GM19193 (cell line): ENCODE data around the gene RPA3.

Source experiments
- POLR2A ChIP-seq: IDR thresholded peaks from 4 replicates; pipeline ENCODE4 v1.6.1; 2011; ENCODE audit not compliant: insufficient read depth, insufficient read length; ENCODE audit errors: extremely low read depth

RPA3 gene

DNA sequence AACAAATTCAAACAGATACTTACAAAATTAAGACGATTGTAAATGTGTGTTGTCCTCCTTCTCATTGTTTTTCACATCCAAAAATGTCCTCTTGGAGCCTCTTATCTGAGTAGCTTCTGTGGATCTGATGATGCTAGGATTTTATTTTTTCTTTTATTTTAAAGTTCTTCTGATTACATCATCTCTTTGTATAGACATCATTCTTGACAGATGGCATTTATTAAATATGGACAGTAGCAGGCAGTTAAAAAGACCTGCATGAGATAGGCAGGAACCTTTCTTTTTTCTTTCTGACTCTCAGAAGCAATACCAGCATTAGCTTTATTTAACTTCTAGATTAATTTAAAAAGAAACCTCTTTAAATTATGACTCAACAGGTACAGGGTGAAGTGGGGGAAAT is at the start of gene RPA3:
RPA3 (minus strand) TSS at position 116 of the 400 bp plus-strand sequence. CDS start 78,189 bp downstream, outside the sequence.
- TF ChIP-seq POLR2A = no peak

DNA sequence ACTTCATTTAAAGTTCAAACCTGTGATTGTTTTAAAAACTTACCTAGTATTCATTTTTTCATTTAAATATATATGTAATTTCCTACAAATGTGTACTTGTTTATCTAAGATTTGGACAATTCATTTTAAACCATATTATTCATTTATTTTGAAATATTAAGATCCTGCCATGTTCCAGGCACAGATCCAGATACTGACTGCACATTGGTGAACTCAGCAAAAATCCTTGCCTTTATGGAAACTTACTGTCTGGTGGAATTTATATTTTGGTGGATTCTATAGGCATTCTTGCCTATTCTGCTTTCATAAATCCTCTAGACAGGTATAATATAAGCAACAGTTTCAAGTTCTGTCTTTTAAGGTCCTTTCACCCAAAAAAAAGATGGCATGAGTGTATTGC is 48.3 kb upstream of the RPA3 start:
- no peak for TF ChIP-seq POLR2A

DNA sequence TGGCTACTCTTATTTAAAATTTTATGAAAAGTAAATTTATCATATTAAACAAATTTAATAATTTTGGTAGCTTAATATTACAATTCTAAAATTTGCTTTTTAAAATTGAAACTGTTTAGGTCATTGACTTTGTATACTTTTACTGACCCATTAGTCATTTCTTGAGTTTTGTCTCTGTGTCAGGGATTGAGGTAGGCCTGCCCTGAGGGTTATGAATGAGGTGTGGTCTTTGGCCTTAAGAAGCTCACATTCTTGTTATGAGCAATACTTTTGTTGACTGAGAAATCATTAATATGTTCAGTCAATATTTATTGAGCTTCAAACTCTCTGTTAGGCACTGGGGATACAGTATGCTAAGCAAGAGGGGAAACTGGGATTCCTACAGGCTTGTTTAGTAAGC is 47.0 kb upstream of the RPA3 start:
- TF ChIP-seq POLR2A = no peak

DNA sequence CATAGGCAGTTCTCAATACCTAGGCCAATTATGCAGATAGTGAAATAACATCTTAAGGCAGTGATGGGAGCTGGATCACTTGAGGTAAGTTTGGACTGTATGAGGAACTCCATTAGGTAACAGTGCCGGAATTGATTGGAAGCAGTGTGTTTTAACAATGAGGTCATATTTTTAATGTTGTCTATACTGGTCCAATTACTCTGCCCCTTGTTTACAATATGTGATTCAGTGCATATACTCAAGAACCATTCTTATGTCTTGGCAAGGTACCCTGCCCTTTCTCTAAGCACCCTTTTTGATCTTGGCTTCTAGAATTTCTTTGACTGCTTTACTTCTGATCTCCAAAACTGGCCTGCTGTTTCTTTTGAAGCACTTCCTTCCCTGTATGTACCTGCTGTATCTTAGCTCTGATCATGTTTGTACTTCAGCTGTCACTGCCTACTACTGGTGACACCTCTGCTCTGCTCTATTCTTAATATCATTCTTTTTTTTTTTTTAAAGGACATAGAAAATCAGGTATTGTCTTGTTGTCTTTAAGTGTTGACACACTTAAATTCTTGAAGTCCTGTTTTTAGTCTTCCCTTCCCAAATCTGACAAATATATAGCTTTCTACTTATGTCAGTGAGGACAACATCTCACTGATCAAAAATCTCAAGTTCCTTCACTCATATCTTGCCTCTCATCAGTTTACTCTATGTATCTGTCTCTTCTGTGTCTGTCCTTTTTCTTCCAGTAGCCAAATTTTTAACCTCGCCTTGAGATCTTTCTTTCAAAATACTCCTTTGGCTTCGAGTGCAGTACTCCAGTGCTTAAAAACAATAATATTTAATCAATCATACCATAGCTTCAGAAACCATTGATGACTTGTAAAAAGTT is 46.4 kb upstream of the RPA3 start:
- TF ChIP-seq POLR2A = no peak

DNA sequence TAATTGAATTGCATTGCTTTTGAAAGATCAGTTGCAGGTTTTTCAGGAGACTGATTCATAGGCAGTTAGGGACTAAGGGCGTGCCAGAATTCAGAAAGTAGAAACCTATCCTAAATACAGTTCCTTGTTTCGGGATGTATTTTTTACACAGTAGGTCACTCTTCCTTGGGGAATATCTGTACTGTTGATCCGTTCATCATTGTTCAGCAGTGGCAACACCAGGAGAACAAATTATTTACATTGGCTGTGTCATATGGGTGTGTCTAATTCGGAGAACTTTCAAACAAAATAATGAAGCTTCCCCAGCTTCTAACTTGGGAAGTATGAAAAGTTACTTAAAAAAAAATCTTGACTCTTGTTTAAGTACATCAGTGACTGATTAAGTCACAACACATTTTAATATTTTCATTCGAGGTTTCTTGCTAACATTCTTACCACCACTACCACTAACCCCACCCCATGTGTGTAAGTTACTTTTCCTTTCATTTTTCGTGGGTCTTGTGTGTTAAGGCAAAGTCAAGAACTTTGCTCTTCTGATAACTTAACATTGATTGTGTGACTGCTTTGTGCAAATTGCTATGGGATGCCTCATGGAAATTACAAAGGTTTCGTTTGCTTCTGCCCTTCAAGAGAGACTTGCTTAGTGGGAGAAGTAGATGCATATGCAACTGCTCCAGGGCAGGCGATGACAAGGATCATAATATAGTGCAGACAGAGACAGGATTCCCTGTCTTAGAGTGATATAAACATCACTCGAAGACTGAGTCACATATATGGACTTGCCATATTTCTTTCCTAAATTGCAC is 43.8 kb upstream of the RPA3 start:
- no peak for TF ChIP-seq POLR2A

DNA sequence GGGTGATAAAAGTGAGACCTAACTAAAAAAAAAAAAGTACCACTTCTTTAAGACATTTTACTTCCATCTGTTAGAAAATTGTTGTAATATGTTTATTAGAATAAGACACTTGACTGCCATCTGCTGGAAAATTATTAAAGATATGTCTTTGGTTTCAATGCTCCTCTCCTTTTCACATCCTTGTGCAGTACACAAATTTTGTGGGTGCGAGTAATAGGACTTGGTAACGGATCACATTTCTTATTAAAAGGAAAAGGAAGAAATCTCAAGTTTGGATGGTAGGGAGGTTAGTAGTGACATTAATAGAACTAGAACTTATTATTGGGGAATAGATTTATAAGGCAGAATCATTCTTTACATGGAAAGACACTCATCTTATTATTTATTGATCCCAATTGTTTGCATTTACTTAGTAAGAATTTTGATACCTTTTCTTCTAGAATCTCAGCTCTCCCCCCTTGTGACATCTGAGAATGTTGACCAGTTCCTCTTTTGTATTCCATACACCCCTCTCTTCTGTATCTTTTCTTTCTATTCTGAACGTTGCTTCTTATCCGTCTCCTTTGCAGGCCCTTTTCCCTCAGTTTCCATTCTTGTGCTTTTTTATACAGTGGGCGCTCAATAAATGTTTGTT is 43.0 kb upstream of the RPA3 start:
- TF ChIP-seq POLR2A = no peak

DNA sequence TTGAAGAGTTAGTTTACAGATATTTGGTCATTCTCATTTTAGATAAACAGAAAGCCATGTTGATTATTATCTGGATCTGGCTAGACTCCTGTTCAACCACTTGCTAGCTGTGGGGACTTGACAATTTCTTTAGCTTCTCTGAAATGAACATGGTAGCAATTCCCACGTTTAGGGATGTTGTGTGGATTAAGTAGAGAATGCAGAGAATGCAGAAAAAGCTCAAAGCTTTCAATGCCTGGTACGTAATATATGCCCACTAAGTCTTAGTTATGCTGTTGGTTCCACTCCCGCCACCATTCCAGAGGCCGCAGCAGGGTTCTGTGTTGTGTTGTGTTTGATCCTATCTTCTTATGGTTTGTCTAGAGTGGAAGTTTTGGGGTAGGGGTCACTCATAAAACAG is 39.2 kb upstream of the RPA3 start:
- no peak for TF ChIP-seq POLR2A

DNA sequence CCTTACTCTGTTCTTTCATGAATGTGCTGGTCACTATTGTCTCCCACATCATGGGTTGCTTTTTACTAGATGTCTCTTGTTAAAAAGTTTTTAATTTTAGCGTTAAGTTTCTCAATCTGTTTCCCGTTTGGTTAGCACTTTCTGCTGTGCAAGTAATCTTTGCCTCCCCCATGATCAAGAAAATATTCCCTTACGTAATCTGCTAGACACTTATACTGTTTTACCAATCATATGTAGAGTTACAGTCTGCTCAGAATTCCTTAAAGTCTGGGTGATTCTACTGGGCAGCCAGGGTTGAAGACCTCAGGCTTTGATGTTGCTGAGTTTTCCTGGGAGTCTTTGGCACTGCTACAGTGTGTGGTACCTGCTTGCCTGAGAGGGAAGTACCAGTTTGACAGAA is 38.2 kb upstream of the RPA3 start:
- no peak for TF ChIP-seq POLR2A

DNA sequence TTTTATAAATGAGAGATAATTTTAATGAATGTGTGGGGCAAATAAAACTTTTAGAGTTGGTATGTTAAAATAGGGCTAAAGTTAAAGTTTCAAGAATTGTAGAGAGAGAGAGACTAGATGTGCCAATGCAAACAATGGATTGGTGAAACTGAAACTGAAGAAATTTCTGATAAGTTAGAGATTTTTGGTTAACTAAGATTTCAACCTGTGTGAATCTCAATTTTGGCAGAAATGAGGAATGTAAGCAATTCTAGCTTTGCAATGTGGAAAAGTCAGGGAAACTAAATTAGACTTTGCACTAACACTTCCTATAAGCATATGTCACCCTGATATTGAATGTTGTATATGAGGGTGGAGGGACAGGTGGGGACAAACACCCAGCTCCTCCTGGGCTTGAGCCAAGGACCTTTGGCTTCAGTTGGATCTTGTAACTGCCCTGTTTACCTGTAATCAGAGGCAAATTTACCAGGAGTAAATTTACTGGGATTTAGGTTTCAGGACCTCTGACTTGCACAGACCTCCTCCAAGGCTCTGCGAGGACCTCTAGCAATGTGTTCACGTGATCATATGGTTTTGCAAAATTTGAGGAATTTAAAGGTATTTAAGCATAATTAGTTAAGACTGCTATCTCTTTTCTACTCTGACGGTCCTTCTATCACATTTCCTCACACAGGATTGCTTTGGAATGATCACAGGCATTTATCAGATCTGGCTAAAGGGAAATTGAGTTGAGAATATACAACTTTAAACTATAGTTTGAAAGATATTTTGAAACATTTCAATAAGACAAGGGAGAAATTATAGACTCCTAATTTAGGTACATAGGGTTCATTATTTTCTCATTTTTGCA is 33.1 kb upstream of the RPA3 start:
- no peak for TF ChIP-seq POLR2A

DNA sequence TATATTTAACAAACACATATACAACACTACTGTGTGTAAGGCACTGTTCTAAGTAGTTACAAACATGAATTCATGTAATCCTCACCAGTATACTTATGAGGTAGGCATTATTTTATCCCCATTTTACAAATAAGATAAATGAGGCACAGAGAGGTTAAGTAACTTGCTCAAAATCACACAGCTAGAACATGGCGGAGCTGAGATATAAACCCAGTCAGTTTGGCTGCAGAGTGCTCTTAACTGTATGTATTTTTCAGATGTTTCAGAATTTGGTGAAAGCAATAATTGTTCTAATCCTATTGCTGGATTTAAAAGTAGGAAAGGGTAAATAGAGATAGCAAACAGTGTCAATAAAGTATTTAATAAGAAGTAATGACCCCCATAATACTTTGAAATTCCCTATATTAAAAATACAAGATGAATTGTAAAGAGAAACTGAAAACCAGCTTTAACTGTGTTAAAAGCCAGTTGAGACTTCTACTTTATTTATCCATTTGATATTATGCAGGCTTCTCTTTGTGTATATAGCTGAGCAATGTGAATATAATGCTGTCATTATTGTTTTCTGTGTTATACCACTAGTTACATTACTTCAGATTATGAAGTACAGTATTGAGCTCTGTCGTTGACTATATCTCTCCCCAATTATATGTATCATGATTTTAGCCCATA is 32.3 kb upstream of the RPA3 start:
- no peak for TF ChIP-seq POLR2A

DNA sequence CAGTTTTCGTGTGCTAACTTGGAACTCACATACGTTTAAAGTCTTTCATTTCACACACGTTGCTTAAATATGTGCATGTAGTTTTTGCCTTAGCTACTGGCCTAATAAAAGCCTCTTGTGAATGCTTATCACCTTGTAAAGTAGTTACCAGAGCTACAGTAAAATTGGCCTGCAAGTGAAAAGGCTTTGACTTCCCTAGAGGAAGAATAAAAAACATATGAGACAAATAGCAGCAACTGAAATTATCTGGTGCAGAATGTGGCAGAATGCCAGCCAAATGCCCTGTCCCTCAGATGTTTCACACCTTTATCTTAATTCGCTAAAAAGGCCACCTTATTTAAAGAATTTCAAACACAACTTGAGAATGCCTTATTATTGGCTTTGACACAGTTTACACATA is 28.1 kb upstream of the RPA3 start:
- TF ChIP-seq POLR2A = no peak

DNA sequence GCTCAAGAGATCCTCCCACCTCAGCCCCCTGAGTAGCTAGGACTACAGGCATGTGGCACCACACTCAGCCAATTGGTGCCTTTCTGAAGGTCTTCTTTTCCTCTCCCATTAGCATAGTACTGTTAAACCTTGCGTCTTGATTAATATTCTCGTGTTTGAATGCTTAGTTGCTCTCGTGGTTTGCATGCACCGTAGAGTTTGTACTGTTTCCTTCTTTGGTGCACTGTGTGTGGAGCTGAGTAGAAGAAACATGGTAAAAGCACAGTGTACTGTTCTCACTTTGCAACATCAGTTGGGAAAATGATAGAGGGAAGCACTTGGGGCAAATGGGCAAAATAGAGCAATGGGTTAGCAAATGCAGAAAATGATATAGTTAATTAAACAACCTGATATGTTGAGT is 27.6 kb upstream of the RPA3 start:
- TF ChIP-seq POLR2A = no peak

DNA sequence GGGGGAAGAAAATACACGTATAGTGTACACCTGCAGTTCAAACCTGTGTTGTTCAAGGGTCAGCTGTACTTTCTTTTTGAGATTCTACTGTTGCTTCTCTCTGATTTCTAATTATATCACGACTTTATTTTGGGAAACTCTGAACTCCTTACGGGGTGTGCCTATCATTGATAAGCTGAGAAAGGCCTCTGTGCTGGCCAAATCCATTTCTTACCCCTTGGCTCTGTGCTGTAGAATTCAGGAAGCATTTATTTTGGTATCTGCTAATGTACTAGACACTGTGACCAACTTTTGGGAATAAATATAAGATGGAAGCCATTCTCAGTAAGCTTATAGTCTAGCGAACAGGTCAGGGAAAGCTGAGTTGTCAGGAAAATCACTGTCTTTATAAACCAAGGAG is 26.9 kb upstream of the RPA3 start:
- TF ChIP-seq POLR2A = no peak

DNA sequence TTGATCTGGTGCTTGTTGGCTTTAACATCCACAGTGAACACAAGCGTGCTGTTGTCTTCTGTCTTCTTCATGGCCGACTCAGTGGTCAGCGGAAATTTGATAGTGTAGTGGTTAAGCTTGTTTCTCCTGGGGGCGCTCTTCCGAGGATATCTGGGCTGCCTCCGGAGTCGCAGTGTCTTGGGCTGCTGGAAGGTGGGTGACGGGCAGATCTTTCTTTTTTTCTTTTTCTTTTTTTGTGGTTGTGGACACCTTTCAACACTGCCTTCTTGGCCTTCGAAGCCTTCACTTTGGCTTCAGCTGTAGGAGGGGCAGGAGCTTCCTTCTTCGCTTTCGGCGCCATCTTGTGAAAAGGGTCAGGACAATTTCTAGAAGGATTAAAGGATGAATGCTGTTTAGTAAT is 23.8 kb upstream of the RPA3 start:
- no peak for TF ChIP-seq POLR2A
